Measurements from ENCODE around the gene PAPOLB.
"Not testable (repeated sequence)": the region's sequence is repeated elsewhere in the genome, so short reads cannot be mapped to it uniquely, and the experiment has no call there.

Gene PAPOLB

GRCh38 chr7:4861673-4862072 lies at the start of gene PAPOLB:
PAPOLB (minus strand) TSS chr7:4862030; CDS start chr7:4861810, 220 bp downstream.
- DNase-seq: no peak

- DNase-seq: no peak
Observed at GRCh38 chr7:4911111-4911828, 49.4 kb upstream of the PAPOLB start.

- no peak for DNase-seq
Observed at GRCh38 chr7:4906682-4907081, 44.9 kb upstream of the PAPOLB start.

- no peak for DNase-seq
Observed at GRCh38 chr7:4905171-4905570, 43.3 kb upstream of the PAPOLB start.

- no peak for DNase-seq
Observed at GRCh38 chr7:4904346-4904745, 42.5 kb upstream of the PAPOLB start.

- DNase-seq: no peak
Observed at GRCh38 chr7:4895766-4896165, 33.9 kb upstream of the PAPOLB start.

- DNase-seq: no peak
Observed at GRCh38 chr7:4894482-4894881, 32.7 kb upstream of the PAPOLB start.

- no peak for DNase-seq
Observed at GRCh38 chr7:4893929-4894475, 32.2 kb upstream of the PAPOLB start.

GRCh38 chr7:4893188-4893587 lies 31.4 kb upstream of the PAPOLB start:
- not testable (repeated sequence) for DNase-seq

GRCh38 chr7:4891522-4891921 lies 29.7 kb upstream of the PAPOLB start:
- not testable (repeated sequence) for DNase-seq

GRCh38 chr7:4889682-4890081 lies 27.9 kb upstream of the PAPOLB start:
- no peak for DNase-seq

GRCh38 chr7:4888161-4888560 lies 26.3 kb upstream of the PAPOLB start:
- DNase-seq: no peak

GRCh38 chr7:4886671-4887070 lies 24.8 kb upstream of the PAPOLB start:
- DNase-seq: no peak

- no peak for DNase-seq
Observed at GRCh38 chr7:4885317-4885807, 23.5 kb upstream of the PAPOLB start.

- no peak for DNase-seq
Observed at GRCh38 chr7:4884164-4884563, 22.3 kb upstream of the PAPOLB start.

- DNase-seq: peak; percentile 83 to 97
Observed at GRCh38 chr7:4883372-4884144, 21.7 kb upstream of the PAPOLB start, which contains the start of gene RADIL. RADIL (minus strand) TSS chr7:4883716; CDS start chr7:4878139, 5,577 bp downstream.

GRCh38 chr7:4883033-4883371 lies 21.2 kb upstream of the PAPOLB start:
- DNase-seq: no peak

- peak; percentile 25 to 53 for DNase-seq
Observed at GRCh38 chr7:4882169-4883032, 20.6 kb upstream of the PAPOLB start.

GRCh38 chr7:4880218-4880617 lies 18.4 kb upstream of the PAPOLB start:
- DNase-seq: no peak

GRCh38 chr7:4879396-4880081 lies 17.7 kb upstream of the PAPOLB start:
- DNase-seq: no peak

GRCh38 chr7:4878336-4879335 lies 16.8 kb upstream of the PAPOLB start:
- DNase-seq: no peak
